Measurements from ENCODE around the gene RPL39. TPM values are rescaled to one million over a fixed set of nuclear protein-coding genes. Genes with fewer than 3 reads are reported as not detected.

Gene RPL39
- total RNA-seq, 1 donor: 1,740 TPM

- Histone ChIP-seq H3K36me3 (ENCODE audit: insufficient read depth, low read length) (no peaks in the 10 kb centered on the region), H3K9me3 (ENCODE audit: low read depth, low read length) (no peaks in the 10 kb centered on the region), H3K4me1 (ENCODE audit: insufficient read depth, low read length) (peaks cover 7% of the 10 kb centered on the region), H3K27ac (ENCODE audit: low read depth, low read length) (no peak within 1 kb of the TSS), H4K20me1 (ENCODE audit: insufficient read depth, low read length) (no peaks in the 10 kb centered on the region), H3K4me3 (ENCODE audit: insufficient read depth, low read length) (peak within 1 kb of the TSS; percentile 66), H2AFZ (ENCODE audit: low read length) (peak within 1 kb of the TSS; percentile 59), H3K4me2 (ENCODE audit: insufficient read depth, low read length) (peak within 1 kb of the TSS; percentile 71), H3K79me2 (ENCODE audit: insufficient read depth, low read length) (no peaks in the 10 kb centered on the region), H3K27me3 (ENCODE audit: insufficient read depth, low read length) (no peaks in the 10 kb centered on the region)
- DNase-seq (ENCODE audit: insufficient read length, low spot score, missing footprints): peak; percentile 88
- TF ChIP-seq, protein P1, sequence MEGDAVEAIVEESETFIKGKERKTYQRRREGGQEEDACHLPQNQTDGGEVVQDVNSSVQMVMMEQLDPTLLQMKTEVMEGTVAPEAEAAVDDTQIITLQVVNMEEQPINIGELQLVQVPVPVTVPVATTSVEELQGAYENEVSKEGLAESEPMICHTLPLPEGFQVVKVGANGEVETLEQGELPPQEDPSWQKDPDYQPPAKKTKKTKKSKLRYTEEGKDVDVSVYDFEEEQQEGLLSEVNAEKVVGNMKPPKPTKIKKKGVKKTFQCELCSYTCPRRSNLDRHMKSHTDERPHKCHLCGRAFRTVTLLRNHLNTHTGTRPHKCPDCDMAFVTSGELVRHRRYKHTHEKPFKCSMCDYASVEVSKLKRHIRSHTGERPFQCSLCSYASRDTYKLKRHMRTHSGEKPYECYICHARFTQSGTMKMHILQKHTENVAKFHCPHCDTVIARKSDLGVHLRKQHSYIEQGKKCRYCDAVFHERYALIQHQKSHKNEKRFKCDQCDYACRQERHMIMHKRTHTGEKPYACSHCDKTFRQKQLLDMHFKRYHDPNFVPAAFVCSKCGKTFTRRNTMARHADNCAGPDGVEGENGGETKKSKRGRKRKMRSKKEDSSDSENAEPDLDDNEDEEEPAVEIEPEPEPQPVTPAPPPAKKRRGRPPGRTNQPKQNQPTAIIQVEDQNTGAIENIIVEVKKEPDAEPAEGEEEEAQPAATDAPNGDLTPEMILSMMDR (IDR thresholded peaks at IDR 0.05; ENCODE audit: extremely low read depth, low read depth, low read length): no peak
Measured at GRCh38 chrX:119757979-119758730, 33.3 kb downstream of the RPL39 start, which contains the start of gene SOWAHD. Gene SOWAHD, plus strand, starts transcription at chrX:119758588. Its CDS starts 80 bp downstream, at chrX:119758668.

DNA sequence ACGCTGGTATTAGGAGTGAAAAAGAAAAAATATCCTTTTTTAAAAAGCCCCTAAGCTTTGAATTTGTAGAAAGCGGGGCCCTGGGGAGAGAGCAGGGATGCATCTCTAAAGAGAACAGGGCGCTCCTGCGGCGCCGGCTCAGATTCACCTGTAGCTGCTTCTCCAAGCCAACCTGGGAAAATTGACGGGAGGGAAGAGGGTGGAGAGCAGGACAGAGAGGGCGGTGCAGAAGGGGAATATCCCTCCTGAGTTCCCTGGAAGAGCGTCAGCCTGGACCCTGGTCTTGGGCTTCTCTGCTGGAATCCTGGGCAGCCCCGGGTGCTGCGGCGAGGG lies 33.8 kb downstream of the RPL39 start:
- Histone ChIP-seq H3K4me2 (ENCODE audit: insufficient read depth, low read length) (peak overlapping the region; percentile 71), H3K27ac (ENCODE audit: low read depth, low read length) (no peak overlapping the region), H3K27me3 (ENCODE audit: insufficient read depth, low read length) (no peaks in the 10 kb centered on the region), H3K4me3 (ENCODE audit: insufficient read depth, low read length) (no peak overlapping the region), H2AFZ (ENCODE audit: low read length) (peak overlapping the region; percentile 59), H3K36me3 (ENCODE audit: insufficient read depth, low read length) (no peaks in the 10 kb centered on the region), H3K79me2 (ENCODE audit: insufficient read depth, low read length) (no peaks in the 10 kb centered on the region), H3K9me3 (ENCODE audit: low read depth, low read length) (no peaks in the 10 kb centered on the region), H4K20me1 (ENCODE audit: insufficient read depth, low read length) (no peaks in the 10 kb centered on the region), H3K4me1 (ENCODE audit: insufficient read depth, low read length) (peaks cover 2% of the 10 kb centered on the region)
- TF ChIP-seq, protein P1 (IDR thresholded peaks at IDR 0.05; ENCODE audit: extremely low read depth, low read depth, low read length): no peak
- DNase-seq (ENCODE audit: insufficient read length, low spot score, missing footprints): peak; percentile 19

GRCh38 chrX:119756926-119757635 lies 34.3 kb downstream of the RPL39 start:
- H3K27ac ChIP-seq (ENCODE audit: low read depth, low read length): no peak overlapping the region
- no peak overlapping the region for H2AFZ ChIP-seq (ENCODE audit: low read length)
- TF ChIP-seq, protein P1 (IDR thresholded peaks at IDR 0.05; ENCODE audit: extremely low read depth, low read depth, low read length): no peak

DNA sequence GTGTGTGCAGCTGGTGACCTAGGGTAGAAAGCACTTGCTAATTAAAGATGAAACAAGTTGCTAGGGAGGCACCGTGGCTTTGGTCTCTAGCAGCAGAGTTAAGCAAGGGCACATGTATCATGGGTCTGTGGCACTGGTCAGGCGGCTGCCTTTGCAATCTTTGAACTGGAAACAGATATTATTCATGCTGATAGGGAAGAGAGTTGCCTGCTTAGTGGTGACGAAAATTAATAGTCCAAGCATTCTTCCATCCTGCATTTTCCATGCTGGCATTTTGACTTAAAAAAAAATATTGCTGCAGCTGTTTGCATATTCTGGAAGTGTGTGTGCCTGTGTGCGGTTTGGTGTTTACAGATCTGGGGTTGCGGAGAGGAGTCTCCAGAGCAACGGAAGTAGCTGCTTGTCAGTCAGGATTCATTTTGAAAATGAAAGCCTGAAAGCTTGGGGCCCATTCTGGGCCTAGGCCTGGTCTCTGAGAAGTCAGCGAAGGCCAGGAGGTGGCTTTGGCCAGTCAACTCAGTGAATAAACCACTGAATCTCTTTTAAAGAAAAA lies 35.4 kb downstream of the RPL39 start:
- Histone ChIP-seq H4K20me1 (ENCODE audit: insufficient read depth, low read length) (no peaks in the 10 kb centered on the region), H3K27ac (ENCODE audit: low read depth, low read length) (no peak overlapping the region), H3K79me2 (ENCODE audit: insufficient read depth, low read length) (no peaks in the 10 kb centered on the region), H3K4me1 (ENCODE audit: insufficient read depth, low read length) (no peaks in the 10 kb centered on the region), H3K4me3 (ENCODE audit: insufficient read depth, low read length) (no peak overlapping the region), H3K9me3 (ENCODE audit: low read depth, low read length) (no peaks in the 10 kb centered on the region), H3K36me3 (ENCODE audit: insufficient read depth, low read length) (no peaks in the 10 kb centered on the region), H3K4me2 (ENCODE audit: insufficient read depth, low read length) (no peak overlapping the region), H3K27me3 (ENCODE audit: insufficient read depth, low read length) (no peaks in the 10 kb centered on the region), H2AFZ (ENCODE audit: low read length) (no peak overlapping the region)
- TF ChIP-seq, protein P1 (IDR thresholded peaks at IDR 0.05; ENCODE audit: extremely low read depth, low read depth, low read length): no peak
- peak; percentile 47 for DNase-seq (ENCODE audit: insufficient read length, low spot score, missing footprints)

More at GRCh38 chrX:119756926-119757635, 34.3 kb downstream of the RPL39 start:
- Histone ChIP-seq H3K27me3 (ENCODE audit: insufficient read depth, low read length) (no peaks in the 10 kb centered on the region), H3K9me3 (ENCODE audit: low read depth, low read length) (no peaks in the 10 kb centered on the region), H3K79me2 (ENCODE audit: insufficient read depth, low read length) (no peaks in the 10 kb centered on the region), H4K20me1 (ENCODE audit: insufficient read depth, low read length) (no peaks in the 10 kb centered on the region), H3K36me3 (ENCODE audit: insufficient read depth, low read length) (no peaks in the 10 kb centered on the region), H3K4me3 (ENCODE audit: insufficient read depth, low read length) (no peak overlapping the region), H3K4me2 (ENCODE audit: insufficient read depth, low read length) (no peak overlapping the region), H3K4me1 (ENCODE audit: insufficient read depth, low read length) (no peaks in the 10 kb centered on the region)
- DNase-seq (ENCODE audit: insufficient read length, low spot score, missing footprints): peak; percentile 63
